Stimulated activated CD8-positive, alpha-beta memory T cell treated with anti-CD3 and anti-CD28 coated beads, Interleukin-12 subunit alpha, Interleukin-12 subunit beta, amount 100 ng/mL, for 24 hours (primary cell): Measurements from ENCODE around the gene ZNF217.
A peak's percentile ranks its signal among the peaks of the same experiment; 100 is the strongest.
"Not testable (repeated sequence)": the region's sequence is repeated elsewhere in the genome, so short reads cannot be mapped to it uniquely, and the experiment has no call there.

Source experiments
- DNase-seq: peaks from one replicate; pipeline ENCODE4 v3.0.0-alpha.2; 2020; ENCODE audit errors: extremely low read depth

The ZNF217 gene

DNA sequence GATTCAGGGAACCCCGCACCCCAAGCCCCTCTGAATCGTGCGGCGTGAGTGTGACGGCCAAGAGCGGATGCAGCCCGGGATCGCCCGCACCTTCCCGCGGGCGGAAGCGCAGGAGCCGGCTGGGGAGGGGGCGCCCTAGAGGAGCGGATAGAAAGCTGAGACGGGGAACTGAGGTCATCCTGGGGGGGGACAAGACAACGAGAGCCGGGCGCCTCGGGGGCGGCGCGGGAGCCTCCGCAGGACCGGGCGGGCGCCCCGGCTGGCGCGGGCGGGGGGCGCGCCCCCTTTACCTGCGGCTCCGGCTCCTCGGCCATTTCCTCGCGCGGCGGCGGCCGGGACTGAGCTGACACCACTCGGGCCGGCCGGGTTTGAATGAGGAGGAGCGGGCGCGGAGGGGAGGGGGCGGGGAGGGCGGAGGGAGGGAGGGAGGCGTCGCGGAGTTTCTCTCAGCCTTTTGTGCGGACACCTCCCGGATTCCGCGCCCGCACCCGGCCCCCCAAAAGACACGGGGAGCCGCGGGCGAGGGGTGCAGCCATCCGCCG is at the start of gene ZNF217:
Gene ZNF217 (minus strand): TSS at position 374 of the 542 bp plus-strand sequence. CDS start 11,013 bp downstream, outside the sequence.
- peak; percentile 33 for DNase-seq

DNA sequence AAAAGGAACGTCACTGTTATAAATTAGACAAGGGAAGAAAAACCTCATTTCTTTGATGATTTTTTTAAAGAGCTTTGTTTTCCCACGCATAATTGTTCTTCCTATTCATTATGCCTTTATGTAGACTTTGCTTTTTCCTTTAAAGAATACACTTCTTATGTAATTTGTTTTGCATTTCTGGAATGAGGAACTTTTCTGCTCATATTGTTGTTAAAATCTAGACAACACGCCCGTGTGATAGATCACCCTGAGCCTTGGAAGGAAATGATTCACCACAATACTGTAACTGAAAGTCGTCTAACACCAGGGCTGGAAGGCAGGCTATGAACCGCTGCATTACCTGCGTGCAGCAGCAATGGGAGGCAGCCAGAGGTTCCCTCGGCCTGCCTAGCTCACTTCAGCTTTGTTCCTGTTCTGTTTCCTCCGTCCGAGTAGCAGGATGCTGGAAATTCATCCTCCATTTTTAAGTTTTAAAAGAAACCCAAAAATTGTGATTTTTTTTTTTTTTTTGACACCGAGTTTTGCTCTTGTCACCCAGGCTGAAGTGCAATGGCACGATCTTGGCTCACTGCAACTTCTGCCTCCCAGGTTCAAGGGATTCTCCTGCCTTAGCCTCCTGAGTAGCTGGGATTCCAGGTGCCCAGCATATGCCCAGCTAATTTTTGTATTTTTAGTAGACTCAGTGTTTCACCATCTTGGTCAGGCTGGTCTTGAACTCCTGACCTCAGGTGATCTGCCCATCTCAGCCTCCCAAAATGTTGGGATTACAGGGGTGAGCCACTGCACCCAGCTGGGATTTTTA is 49.6 kb upstream of the ZNF217 start:
- no peak for DNase-seq

DNA sequence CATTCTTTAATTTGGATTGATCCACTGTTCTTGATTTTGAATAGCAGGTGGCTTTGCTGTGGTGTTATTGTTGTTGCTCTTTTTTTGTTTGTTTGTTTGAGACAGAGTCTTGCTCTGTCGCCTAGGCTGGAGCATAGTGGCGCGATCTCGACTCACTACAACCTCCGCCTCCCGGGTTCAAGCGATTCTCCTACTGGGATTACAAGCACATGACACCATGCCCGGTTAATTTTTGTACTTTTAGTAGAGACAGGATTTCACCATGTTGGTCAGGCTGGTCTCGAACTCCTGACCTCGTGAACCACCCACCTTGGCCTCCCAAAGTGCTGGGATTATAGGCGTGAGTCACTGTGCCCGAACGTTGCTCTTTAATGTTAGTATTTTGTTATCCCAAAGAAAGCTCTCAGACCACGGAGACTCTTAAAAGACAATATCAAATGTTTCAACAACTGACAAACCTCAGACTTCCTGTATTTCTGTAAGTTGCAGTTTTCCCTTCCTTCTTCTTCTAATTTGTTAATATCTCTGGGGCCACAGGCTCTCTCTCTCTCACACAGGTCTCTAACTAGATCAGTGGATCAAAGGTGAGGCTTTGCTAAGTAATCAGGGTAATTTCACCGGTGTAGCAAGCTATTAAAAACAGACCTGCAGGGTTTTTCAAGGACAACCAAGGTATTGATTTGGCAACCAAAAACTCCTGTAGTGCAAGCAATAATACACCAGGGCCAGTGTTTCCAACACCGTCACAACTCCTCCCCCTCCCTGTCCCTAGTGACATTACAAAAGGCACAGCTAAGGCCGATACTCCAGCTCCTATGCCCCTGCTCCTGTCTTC is 48.8 kb upstream of the ZNF217 start:
- DNase-seq = no peak

DNA sequence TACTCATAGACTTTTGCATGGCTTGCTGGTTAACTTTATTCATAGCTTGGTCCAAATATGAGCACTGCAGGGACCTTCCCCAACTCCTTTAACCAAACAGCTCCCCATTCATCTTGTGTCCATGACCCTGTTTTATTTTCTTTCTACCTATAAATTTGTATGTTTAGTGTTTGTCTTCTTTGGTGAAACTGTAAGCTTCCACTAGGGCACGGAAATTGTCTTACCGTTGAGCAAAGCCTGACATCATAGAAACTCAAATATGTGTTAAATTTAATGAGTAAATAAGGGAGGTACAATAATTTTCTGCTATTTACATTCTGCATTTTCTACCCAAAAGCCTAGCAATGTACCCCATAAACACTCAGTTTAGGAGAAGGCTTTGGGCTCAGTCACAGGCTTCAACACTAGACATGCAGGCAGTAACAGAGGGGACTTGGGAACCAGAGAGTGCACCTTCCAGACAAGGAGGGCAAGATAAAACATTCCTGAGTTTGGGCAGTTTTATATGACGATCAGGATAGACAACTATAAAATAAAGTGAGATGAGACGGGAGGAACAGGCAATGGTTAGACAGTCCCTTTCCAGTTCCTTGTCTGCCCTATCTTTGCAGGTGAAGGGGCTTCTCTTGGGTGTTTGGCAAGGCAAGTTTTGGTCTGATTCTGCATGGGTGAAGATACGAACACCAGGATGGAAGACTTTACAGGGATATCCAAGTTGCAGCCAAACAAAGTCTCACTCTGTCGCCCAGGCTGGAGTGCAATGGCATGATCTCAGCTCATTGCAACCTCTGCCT is 46.2 kb upstream of the ZNF217 start:
- DNase-seq = no peak

DNA sequence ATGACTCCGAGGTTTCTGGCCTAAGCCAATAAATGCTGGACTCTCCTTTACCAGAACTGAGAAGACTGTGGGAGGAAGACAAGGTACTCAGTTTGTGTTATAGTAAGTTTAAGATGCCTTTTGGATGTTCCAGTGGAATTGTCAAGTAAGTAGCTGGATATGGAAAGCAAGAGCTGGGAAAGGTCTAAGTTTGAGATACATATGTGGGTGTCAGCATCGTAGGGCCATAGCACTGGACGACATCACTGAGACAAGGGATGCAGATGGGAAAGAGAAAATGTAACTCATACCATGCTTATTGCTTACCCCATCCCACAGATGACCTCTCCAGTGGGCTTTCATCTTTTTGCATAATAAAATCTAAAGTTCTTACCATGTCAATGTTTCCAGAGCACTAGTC is 45.5 kb upstream of the ZNF217 start:
- DNase-seq = no peak

DNA sequence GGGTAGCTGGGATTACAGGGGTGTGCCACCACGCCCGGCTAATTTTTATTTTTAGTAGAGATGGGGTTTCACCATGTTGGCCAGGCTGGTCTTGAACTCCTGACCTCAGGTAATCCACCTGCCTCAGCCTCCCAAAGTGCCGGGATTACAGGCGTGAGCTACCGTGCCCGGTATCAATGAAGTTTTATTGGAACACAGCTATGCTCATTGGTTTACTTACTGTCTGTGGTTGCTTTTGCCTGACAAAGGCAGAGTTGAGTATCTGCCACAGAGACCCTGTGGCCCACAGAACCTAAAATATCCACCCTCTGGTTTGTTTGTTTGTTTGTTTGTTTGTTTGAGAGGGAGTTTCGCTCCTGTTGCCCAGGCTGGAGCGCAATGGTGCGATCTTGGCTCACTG is 43.7 kb upstream of the ZNF217 start:
- DNase-seq = not testable (repeated sequence)

DNA sequence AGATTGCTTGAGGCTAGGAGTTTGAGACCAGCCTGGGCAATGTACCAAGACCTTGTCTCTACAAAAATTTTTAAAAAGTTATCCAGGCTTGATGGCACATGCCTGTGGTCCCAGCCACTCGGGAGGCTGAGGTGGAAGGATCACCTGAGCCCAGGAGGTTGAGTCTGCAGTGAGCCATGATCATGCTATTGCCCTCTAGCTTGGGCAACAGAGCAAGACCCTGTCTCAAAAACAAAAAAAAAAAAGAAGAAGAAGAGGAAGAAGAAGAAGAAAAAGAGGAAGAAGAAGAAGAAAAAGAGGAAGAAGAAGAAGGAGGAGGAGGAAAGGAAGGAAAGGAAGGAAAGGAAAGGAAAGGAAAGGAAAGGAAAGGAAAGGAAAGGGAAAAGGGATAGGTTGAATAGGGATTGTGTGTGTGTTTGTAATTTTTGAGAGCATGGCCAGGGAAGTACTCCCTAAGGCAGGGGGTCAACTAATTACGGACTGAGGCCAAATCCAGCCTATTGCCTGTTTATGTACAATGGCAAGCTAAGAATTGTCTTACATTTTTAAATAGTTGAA is 43.0 kb upstream of the ZNF217 start:
- no peak for DNase-seq

DNA sequence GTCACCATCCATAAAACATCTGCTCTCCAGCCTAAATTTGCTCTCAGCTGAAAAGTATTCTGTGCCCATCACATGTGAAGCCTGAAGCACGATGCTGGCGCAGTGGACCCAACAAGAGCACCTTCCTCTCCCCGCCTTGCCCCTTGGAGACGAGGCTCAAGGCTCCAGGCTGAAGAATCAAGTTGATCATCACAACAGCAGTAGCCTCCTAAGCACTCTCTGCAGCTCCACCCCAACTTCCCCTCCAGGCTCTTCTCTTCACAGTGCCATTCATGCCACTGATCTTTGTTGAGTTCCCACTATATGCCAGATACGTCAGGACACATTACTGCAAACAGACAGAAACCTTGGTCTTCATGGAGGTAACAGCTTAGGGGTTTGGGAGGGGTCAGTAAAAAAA is 41.6 kb upstream of the ZNF217 start:
- DNase-seq = no peak

DNA sequence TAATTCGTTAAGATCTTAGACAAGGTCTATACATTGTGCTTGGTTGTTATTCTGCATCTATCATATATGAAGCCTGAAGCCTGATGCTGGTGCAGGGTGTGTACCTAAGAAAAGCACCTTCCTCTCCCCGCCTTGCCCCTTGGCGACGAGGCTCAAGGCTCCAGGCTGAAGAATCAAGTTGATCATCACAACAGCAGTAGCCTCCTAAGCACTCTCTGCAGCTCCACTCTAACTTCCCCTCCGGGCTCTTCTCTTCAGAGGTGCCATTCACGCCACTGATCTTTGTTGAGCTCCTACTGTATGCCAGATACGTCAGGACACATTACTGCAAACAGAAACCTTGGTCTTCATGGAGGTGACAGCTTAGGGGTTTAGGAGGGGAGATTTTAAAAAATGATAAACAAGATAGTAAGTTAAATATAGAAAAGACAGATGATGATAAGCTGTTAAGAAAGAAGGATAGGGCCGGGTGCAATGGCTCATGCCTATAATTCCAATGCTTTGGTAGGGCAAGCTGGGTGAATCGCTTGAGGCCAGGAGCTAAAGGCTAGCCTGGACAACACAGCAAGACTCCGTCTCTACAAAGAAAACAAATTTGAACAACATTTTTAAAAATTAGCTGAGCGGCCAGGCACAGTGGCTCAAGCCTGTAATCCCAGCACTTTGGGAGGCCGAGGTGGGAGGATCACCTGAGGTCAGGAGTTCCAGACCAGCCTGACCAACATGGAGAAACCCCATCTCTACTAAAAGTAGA is 38.4 kb upstream of the ZNF217 start:
- DNase-seq = no peak

DNA sequence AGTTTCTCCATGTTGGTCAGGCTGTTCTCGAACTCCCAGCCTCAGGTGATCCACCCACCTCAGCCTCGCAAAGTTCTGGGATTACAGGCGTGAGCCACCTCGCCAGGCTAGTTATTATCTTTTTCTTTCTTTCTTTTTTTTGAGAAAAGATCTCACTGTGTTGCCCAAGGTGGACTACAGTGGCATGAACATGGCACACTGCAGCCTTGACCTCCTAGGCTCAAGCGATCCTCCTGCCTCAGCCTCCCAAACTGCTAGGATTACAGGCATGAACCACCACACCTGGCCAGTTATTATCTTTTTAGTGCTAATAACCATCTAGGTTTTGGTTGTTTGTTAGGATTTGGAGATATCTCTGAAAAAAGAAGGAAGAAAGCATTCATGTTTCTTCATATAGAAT is 35.8 kb upstream of the ZNF217 start:
- DNase-seq = no peak

DNA sequence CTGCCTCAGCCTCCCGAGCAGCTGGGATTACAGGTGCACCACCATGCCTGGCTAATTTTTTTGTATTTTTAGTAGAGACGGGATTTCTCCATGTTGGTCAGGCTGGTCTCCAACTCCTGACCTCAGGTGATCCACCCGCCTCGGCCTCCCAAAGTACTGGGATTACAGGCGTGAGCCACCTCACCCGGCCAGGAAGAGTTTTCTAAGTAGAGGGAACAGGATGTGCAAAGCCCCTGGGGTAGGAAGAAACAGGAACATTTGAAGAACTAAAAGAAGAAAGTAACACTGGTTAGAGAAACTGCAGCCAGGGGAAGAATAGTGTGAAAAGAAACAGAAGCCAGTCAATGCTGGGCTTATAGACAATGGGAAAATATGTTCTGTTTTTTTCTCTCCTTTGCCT is 35.1 kb upstream of the ZNF217 start:
- DNase-seq = not testable (repeated sequence)

DNA sequence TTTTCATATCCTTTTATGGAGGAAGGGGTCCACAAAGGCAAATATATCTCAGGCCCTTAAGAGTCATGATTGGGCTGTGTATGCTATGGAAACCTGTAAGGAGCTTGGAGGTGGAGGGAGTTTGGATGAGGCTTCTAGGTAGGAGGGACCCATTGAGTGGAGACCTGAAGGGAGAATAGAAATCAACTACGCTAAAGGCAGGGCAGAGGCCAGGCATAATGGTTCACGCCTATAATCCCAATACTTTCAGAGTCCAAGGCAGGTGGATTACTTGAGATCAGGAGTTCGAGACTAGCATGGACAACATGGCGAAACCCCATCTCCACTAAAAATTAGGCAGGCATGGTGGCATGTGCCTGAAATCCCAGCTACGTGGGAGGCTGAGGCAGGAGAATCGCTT is 34.4 kb upstream of the ZNF217 start:
- no peak for DNase-seq

DNA sequence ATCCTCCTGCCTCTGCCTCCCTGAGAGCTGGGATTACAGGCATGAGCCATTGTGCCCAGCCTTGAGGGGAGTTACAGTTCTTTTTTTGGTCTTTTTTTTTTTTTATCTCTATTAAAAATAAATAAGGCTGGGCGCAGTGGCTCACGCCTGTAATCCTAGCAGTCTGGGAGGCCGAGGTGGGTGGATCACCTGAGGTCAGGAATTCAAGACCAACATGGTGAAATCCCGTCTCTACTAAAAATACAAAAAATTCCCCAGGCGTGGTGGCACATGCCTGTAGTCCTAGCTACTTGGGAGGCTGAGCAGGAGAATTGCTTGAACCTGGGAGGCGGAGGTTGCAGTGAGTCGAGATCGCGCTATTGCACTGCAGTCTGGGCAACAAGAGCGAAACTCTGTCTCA is 33.4 kb upstream of the ZNF217 start:
- not testable (repeated sequence) for DNase-seq

DNA sequence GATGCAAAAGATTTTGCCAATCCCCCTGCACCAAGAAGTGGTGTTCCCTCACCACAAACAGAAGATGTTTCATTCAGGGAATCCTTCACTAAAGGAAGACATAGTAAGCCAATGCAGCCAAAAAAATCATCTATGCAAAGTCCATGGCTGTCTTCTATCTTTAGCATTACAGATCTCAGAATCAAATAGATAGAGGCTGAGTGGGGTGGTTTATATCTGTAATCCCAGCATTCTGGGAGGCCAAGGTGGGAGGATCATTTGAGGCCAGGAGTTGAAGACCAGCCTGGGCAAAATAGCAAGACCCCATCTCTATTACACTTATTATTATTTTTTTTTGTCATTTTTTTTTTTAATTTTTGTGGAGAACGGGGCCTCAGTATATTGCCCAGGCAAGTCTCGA is 32.9 kb upstream of the ZNF217 start:
- DNase-seq = no peak

DNA sequence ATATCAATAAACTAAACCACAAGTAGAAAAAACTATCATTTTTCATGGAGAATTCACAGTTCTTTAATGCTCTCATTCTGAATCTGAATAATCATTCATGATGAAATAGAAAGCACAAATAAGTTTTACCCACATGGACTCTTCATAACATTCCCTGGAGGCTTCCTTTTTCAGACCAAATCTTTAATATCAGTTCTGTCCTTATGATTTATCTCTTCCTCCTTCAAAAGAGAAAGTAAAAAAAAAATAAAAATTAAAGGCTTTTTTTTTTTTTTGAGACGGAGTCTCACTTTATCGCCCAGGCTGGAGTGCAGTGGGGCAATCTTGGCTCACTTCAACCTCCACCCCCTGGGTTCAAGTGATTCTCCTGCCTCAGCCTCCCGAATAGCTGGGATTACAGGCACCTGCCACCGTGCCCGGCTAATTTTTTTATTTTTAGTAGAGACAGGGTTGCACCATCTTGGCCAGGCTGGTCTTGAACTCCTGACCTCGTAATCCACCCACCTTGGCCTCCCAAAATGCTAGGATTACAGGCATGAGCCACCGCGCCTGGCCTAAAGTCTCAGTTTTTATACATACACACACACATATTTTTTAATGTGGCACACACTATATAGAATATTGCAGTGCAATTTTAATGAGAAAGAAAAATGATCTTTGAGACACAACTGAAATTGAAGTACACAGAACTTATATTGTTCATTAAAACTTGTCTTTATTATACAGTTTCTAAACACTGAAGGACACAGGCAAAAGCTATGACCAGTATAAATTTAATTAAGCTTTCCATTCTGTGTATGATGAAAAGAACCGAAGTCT is 31.9 kb upstream of the ZNF217 start:
- DNase-seq = no peak

DNA sequence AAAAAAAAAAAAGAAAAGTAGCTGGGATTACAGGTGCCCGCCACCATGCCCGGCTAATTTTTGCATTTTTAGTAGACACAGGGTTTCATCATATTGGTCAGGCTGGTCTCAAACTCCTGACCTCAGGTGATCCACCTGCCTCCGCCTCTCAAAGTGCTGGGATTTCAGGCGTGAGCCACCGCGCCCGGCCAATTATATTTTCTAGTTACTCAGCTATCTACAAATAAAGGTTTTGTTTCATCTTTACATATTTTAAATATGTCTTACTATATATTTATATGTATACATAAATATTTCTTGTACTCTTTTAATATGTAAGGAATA is 31.2 kb upstream of the ZNF217 start:
- not testable (repeated sequence) for DNase-seq

DNA sequence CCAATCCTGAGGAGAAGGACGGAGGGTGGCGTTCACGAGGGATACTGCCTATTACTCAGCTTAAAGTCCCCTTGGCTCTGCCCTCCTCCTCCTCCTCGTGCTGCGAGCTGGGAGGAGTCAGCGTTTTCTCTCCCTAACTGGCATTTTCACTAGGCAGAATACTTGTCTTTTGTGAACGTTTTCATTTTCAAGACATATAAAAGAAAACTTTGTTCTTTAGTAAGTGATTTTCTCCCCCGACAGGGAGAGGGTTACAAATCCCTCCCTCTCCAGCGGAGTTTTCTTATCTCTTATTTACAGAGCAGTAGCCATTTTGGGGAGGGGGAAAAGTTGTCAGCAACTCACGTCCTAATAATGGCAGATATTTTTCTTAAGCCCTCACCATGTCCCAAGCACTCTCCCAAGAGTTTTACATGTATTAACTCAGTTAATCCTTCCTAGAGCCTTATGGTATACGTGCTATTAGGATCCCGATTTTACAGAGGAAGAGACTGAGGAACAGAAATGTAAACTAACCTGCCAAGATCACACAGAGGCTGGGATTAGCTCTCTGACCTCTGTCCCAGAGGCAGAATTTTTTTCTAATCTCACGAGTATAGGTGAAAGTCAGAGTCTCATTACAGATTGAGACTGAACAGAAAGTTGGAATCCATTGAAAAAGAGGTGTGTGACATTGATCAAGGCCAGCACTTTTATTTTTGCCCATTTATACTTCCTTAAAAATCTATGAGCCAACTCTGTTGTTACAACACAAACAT is 30.0 kb upstream of the ZNF217 start:
- no peak for DNase-seq

DNA sequence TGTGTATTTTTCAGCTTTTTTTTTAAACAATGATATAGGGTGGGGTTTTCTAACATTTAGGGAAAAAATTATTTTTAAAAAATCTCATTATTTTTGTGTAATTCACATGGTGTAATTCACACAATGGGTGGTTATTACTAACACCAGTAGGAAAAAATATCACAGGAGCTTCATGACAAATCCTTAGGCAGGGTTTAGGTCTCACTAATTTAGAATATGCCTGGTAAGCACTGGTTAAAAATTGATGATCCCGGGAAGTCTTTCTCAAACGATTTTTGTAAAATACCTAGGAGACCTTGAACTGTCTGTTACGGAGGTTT is 29.5 kb upstream of the ZNF217 start:
- DNase-seq = no peak
